Neural progenitor cell (in vitro differentiated cells): ENCODE results near the gene TBL1X. TPM values are rescaled to one million over a fixed set of nuclear protein-coding genes. Genes with fewer than 3 reads are reported as not detected.

Source experiments
- DNase-seq: peaks from one replicate; pipeline ENCODE4 v3.0.0-alpha.2; 2016; ENCODE audit warnings: low spot score
- H2AFZ ChIP-seq: fragments of 200-600 bp; sonication (generic); replicated peaks from 2 replicates; pipeline ENCODE4 v1.6.1; 2016; ENCODE audit warnings: antibody characterized with exemption
- H3F3A ChIP-seq: fragments of 200-600 bp; sonication (generic); 2 replicates; pipeline ENCODE4 v1.6.1; 2016; ENCODE audit warnings: antibody characterized with exemption, low read depth
- H3K27ac ChIP-seq: fragments of 200-600 bp; sonication (generic); 2 replicates; pipeline ENCODE4 v1.5.1; 2016; ENCODE audit warnings: mild to moderate bottlenecking
- H3K27me3 ChIP-seq: fragments of 200-600 bp; sonication (generic); 2 replicates; pipeline ENCODE4 v1.6.1; 2016; ENCODE audit warnings: mild to moderate bottlenecking, moderate library complexity
- H3K36me3 ChIP-seq: fragments of 200-600 bp; sonication (generic); 2 replicates; pipeline ENCODE4 v1.5.1; 2016
- H3K4me1 ChIP-seq: fragments of 200-600 bp; sonication (generic); 2 replicates; pipeline ENCODE4 v1.6.1; 2016; ENCODE audit warnings: mixed run types
- H3K4me2 ChIP-seq: fragments of 200-600 bp; sonication (generic); 2 replicates; pipeline ENCODE4 v1.6.1; 2016
- H3K4me3 ChIP-seq: fragments of 200-600 bp; sonication (generic); 2 replicates; pipeline ENCODE4 v1.5.1; 2016
- H3K79me2 ChIP-seq: fragments of 200-600 bp; sonication (generic); 2 replicates; pipeline ENCODE4 v1.6.1; 2016; ENCODE audit warnings: low read depth
- H3K9ac ChIP-seq: fragments of 200-600 bp; sonication (generic); 2 replicates; pipeline ENCODE4 v1.6.1; 2016
- H3K9me3 ChIP-seq: fragments of 200-600 bp; sonication (generic); 2 replicates; pipeline ENCODE4 v1.5.1; 2016; ENCODE audit warnings: low read depth
- H4K20me1 ChIP-seq: fragments of 200-600 bp; sonication (generic); 2 replicates; pipeline ENCODE4 v1.6.1; 2016; ENCODE audit warnings: low read depth
- H3K27ac Mint-ChIP-seq: 3 replicates; pipeline ENCODE4 v1.8.0; 2021; ENCODE audit warnings: mixed read lengths
- H3K27me3 Mint-ChIP-seq: 2 replicates; pipeline ENCODE4 v1.8.0; 2022; ENCODE audit warnings: low read depth, mild to moderate bottlenecking, inconsistent platforms, moderate library complexity, mixed read lengths; ENCODE audit not compliant: insufficient read depth
- H3K36me3 Mint-ChIP-seq: 3 replicates; pipeline ENCODE4 v1.8.0; 2021; ENCODE audit warnings: mixed read lengths
- H3K4me1 Mint-ChIP-seq: 3 replicates; pipeline ENCODE4 v1.8.0; 2021; ENCODE audit warnings: mixed read lengths
- H3K4me3 Mint-ChIP-seq: 3 replicates; pipeline ENCODE4 v1.8.0; 2021; ENCODE audit warnings: mild to moderate bottlenecking, moderate library complexity, mixed read lengths
- H3K9me3 Mint-ChIP-seq: 3 replicates; pipeline ENCODE4 v1.8.0; 2020; ENCODE audit warnings: mixed read lengths
- CTCF ChIP-seq: fragments of 200-600 bp; sonication (generic); IDR thresholded peaks from 2 replicates; pipeline ENCODE4 v1.5.1; 2017; ENCODE audit warnings: antibody characterized with exemption, mild to moderate bottlenecking
- EZH2 ChIP-seq: fragments of 200-600 bp; sonication (generic); IDR thresholded peaks from 2 replicates; pipeline ENCODE4 v1.6.1; 2017; ENCODE audit warnings: antibody characterized with exemption, mild to moderate bottlenecking, moderate library complexity
- EZH2phosphoT487 ChIP-seq: fragments of 200-600 bp; sonication (generic); IDR thresholded peaks from 2 replicates; pipeline ENCODE4 v1.6.1; 2017; ENCODE audit warnings: antibody characterized with exemption
- total RNA-seq: library from RNA; depleted of rRNA; stranded (reverse); fragments of >200 nt; gene quantifications from 2 replicates; pipeline ENCODE4 v1.2.3, GENCODE V29; 2015; ENCODE audit warnings: low replicate concordance

Gene TBL1X
- total RNA-seq, 1 donor from 2014 or later = 35.7 TPM

DNA sequence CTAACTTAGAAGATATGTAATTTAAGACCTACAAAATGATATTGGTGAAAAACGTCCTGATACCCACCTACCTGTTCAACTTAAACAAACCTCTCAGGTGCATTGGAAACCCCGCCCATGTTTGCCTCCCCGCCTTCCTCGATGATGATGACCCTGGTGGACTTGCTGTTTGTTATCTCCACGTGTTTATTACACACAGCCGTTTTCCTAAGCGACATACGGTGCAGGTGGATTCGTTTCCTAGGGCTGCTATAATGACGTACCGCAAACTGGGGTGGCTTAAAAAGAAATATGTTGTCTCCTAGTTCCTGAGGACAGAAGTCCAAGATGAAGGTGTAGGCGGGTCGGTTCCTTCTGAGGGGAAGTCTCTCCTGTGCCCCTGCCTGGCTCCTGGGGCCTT lies 190.1 kb downstream of the TBL1X start:
- Histone ChIP-seq H3F3A (no peaks in the 10 kb centered on the region), H3K4me2 (no peak overlapping the region), H3K36me3 (no peaks in the 10 kb centered on the region), H3K79me2 (no peaks in the 10 kb centered on the region), H3K9me3 (peaks cover 5% of the 10 kb centered on the region), H2AFZ (no peak overlapping the region), H3K4me1 (no peaks in the 10 kb centered on the region), H3K9ac (no peak overlapping the region), H3K27ac (no peak overlapping the region), H3K4me3 (no peak overlapping the region), H4K20me1 (no peaks in the 10 kb centered on the region), H3K27me3 (no peaks in the 10 kb centered on the region)
- Mint-ChIP-seq H3K4me3 (no peak overlapping the region), H3K27ac (no peak overlapping the region), H3K27me3 (peaks cover 3% of the 10 kb centered on the region), H3K9me3 (peaks cover 3% of the 10 kb centered on the region), H3K36me3 (peaks cover 33% of the 10 kb centered on the region), H3K4me1 (peaks cover 8% of the 10 kb centered on the region)
- TF ChIP-seq EZH2phosphoT487 (no peak), CTCF (no peak), EZH2 (no peak)
- DNase-seq = no peak

DNA sequence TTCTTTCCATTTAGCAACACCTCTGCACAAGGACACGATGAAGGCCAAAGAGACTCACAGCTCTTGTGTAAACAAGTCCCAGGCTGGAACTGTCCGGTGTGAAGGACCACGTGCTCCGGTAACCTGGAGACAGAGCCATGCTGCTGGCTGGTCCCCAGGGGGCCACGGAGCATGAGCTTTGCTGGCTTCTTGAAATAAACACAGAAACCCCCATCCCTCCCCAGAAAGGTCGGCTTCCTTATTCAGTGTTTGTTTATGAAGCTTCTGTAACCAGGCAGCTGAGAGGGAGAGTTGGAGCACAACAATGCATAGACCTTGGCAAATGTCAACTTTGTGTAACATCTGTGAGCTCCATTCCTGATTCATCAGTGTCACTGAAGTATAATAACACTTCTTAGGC lies 191.4 kb downstream of the TBL1X start:
- H3K9me3 ChIP-seq = peaks cover 3% of the 10 kb centered on the region
- no peak for DNase-seq
- H3K4me3 ChIP-seq = no peak overlapping the region
- no peak overlapping the region for H3K4me3 Mint-ChIP-seq
- no peaks in the 10 kb centered on the region for H3K4me1 ChIP-seq
- no peaks in the 10 kb centered on the region for H3K36me3 ChIP-seq
- H3K27ac ChIP-seq = no peak overlapping the region
- no peaks in the 10 kb centered on the region for H3F3A ChIP-seq
- TF ChIP-seq EZH2 (no peak), CTCF (no peak), EZH2phosphoT487 (no peak)
- H3K27me3 ChIP-seq = no peaks in the 10 kb centered on the region
- H3K4me1 Mint-ChIP-seq = peaks cover 3% of the 10 kb centered on the region
- H3K4me2 ChIP-seq = no peak overlapping the region
- no peaks in the 10 kb centered on the region for H3K27me3 Mint-ChIP-seq
- no peaks in the 10 kb centered on the region for H3K79me2 ChIP-seq
- H3K36me3 Mint-ChIP-seq = peaks cover 39% of the 10 kb centered on the region
- peaks cover 3% of the 10 kb centered on the region for H3K9me3 Mint-ChIP-seq
- H3K27ac Mint-ChIP-seq = no peak overlapping the region
- H3K9ac ChIP-seq = no peak overlapping the region
- no peak overlapping the region for H2AFZ ChIP-seq
- H4K20me1 ChIP-seq = no peaks in the 10 kb centered on the region

GRCh38 chrX:9656871-9657270 lies 192.0 kb downstream of the TBL1X start:
- Histone ChIP-seq H3K9me3 (no peaks in the 10 kb centered on the region), H3K4me1 (no peaks in the 10 kb centered on the region), H3K27me3 (no peaks in the 10 kb centered on the region), H3K27ac (no peak overlapping the region), H3K79me2 (no peaks in the 10 kb centered on the region), H3K4me3 (no peak overlapping the region), H3K4me2 (no peak overlapping the region), H3K36me3 (no peaks in the 10 kb centered on the region), H4K20me1 (no peaks in the 10 kb centered on the region), H2AFZ (no peak overlapping the region), H3F3A (no peaks in the 10 kb centered on the region), H3K9ac (no peak overlapping the region)
- peaks cover 3% of the 10 kb centered on the region for H3K9me3 Mint-ChIP-seq
- peaks cover 39% of the 10 kb centered on the region for H3K36me3 Mint-ChIP-seq
- H3K4me1 Mint-ChIP-seq = peaks cover 3% of the 10 kb centered on the region
- TF ChIP-seq CTCF (no peak), EZH2 (no peak), EZH2phosphoT487 (no peak)
- peak overlapping the region; percentile 18 for H3K27ac Mint-ChIP-seq
- no peak for DNase-seq
- H3K4me3 Mint-ChIP-seq = no peak overlapping the region
- no peaks in the 10 kb centered on the region for H3K27me3 Mint-ChIP-seq
